ENCODE data around the gene ANO6. TPM values are rescaled to one million over a fixed set of nuclear protein-coding genes. Genes with fewer than 3 reads are reported as not detected.

Gene ANO6
- total and polyA plus RNA-seq, 2 of the 4 experiments (the other 2 are of a cell fraction): 21.6 to 41.0 TPM

DNA sequence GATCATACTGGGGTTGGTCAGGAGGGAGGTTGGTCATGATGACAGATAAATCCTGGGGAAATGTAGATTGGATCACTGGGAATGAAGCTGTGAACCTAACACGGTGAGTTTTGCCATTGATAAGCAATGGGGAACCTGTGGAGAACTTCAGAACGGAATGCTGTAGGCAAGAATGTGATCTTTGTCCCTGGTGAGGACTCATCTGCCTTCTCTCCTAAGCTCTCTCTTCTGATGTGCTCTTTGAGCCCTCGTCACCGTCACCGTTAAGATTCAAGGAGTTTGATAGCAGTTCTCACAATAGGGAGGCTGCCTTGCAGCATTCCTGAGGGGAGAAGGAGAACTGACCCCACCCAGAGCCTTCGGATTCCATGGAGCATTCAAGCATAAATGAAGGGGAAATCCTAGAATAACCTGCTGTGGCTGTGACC, 217.6 kb downstream of the ANO6 start:
- dilution Hi-C loops (cut with HindIII; ENCODE audit: low sequenced_read_pairs, unreplicated experiment) (no loop called here), intact Hi-C loops (cut with micrococcal nuclease) (no loop called here), in situ Hi-C loops (cut with MboI; ENCODE audit: low sequenced_read_pairs) (no loop called here)
- H3K9ac ChIP-seq (ENCODE audit: low read depth, low read length): no peak overlapping the region
- H3K14ac ChIP-seq (replicated peaks; ENCODE audit: low read depth, low read length): no peak overlapping the region
- H3K36me3 ChIP-seq (ENCODE audit: control insufficient read depth, insufficient read depth, low read length): peaks cover 12% of the 10 kb centered on the region
- POLR2A ChIA-PET (ENCODE audit: unreplicated experiment): no interaction called here
- H3K56ac ChIP-seq (ENCODE audit: extremely low read depth, insufficient read depth, low read length): no peak overlapping the region
- no peak overlapping the region for H2BK20ac ChIP-seq (ENCODE audit: low read depth, low read length)
- no peak overlapping the region for H4K5ac ChIP-seq (ENCODE audit: low read depth, low read length)
- H3K9me1 ChIP-seq (ENCODE audit: insufficient read depth, low read length): peaks cover 3% of the 10 kb centered on the region; the same call in 1 of the 2 replicates
- H2BK120ac ChIP-seq (ENCODE audit: low read depth, low read length): no peak overlapping the region
- H3K27me3 ChIP-seq (ENCODE audit: control insufficient read depth, insufficient read depth, low read length): no peaks in the 10 kb centered on the region
- no peak overlapping the region for H2BK15ac ChIP-seq (ENCODE audit: low read depth, low read length)
- H3K79me1 ChIP-seq (ENCODE audit: low read depth in 1 of 2, low read length in 2 of 2): no peaks in the 10 kb centered on the region
- no peak for ATAC-seq (ENCODE audit: low read depth)
- no peak overlapping the region for H2AK5ac ChIP-seq (ENCODE audit: low read depth, low read length)
- no peak for DNase-seq
- H3K23ac ChIP-seq (ENCODE audit: low read depth, low read length): no peak overlapping the region
- no peak overlapping the region for H3K27ac ChIP-seq (ENCODE audit: insufficient read depth, low read length)
- no peak overlapping the region for H3K18ac ChIP-seq (ENCODE audit: low read depth, low read length)
- TF ChIP-seq CEBPB (IDR thresholded peaks at IDR 0.05; ENCODE audit: low read depth, low read length) (no peak), SMC3 (IDR thresholded peaks at IDR 0.05; ENCODE audit: low read depth, low read length) (no peak), ELK1 (IDR thresholded peaks at IDR 0.05; ENCODE audit: borderline replicate concordance, low read depth, low read length) (no peak), RFX5 (IDR thresholded peaks at IDR 0.05; ENCODE audit: low read depth, low read length) (no peak), MAZ (IDR thresholded peaks at IDR 0.05; ENCODE audit: borderline replicate concordance, low read depth, low read length) (no peak), CHD1 (IDR thresholded peaks at IDR 0.05; ENCODE audit: low read depth, low read length) (no peak)
- TF ChIP-seq, protein P1, sequence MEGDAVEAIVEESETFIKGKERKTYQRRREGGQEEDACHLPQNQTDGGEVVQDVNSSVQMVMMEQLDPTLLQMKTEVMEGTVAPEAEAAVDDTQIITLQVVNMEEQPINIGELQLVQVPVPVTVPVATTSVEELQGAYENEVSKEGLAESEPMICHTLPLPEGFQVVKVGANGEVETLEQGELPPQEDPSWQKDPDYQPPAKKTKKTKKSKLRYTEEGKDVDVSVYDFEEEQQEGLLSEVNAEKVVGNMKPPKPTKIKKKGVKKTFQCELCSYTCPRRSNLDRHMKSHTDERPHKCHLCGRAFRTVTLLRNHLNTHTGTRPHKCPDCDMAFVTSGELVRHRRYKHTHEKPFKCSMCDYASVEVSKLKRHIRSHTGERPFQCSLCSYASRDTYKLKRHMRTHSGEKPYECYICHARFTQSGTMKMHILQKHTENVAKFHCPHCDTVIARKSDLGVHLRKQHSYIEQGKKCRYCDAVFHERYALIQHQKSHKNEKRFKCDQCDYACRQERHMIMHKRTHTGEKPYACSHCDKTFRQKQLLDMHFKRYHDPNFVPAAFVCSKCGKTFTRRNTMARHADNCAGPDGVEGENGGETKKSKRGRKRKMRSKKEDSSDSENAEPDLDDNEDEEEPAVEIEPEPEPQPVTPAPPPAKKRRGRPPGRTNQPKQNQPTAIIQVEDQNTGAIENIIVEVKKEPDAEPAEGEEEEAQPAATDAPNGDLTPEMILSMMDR (conservative IDR thresholded peaks at IDR 0.05; ENCODE audit: low read depth, low read length): no peak
- H4K8ac ChIP-seq (ENCODE audit: low read depth in 2 of 2, low read length in 2 of 2): no peak overlapping the region
- H2AK9ac ChIP-seq (replicated peaks; ENCODE audit: low read depth, low read length, poor library complexity): no peak overlapping the region
- H4K91ac ChIP-seq (ENCODE audit: insufficient read depth, low read depth, low read length): no peak overlapping the region
- H2BK5ac ChIP-seq (ENCODE audit: low read depth, low read length, poor library complexity, severe bottlenecking): no peak overlapping the region
- H3K4ac ChIP-seq (ENCODE audit: low read depth, low read length): no peak overlapping the region
- H3K4me3 ChIP-seq (ENCODE audit: insufficient read depth, low read depth, low read length): no peak overlapping the region
- 60% methylated on average over 1 of the region's 6 CpGs; no CpG with 5 or more reads in 1 of the 2 experiments for WGBS, 2 experiments (ENCODE audit: extremely low coverage in 2 of 2, insufficient read length in 1 of 2)
- BruUV-seq (replicated peaks): no TSS peak
- H3K4me1 ChIP-seq (ENCODE audit: control insufficient read depth, insufficient read depth, low read length): no peaks in the 10 kb centered on the region
- H2AFZ ChIP-seq (replicated peaks; ENCODE audit: low read length, poor library complexity): no peak overlapping the region
- H4K20me1 ChIP-seq (ENCODE audit: insufficient read depth, low read length): no peaks in the 10 kb centered on the region
- no peak overlapping the region for H3K4me2 ChIP-seq (ENCODE audit: low read depth, low read length)
- CTCF ChIA-PET: no interaction called here
- no peaks in the 10 kb centered on the region for H3K9me3 ChIP-seq (ENCODE audit: control insufficient read depth, insufficient read depth, low read length)

Measured in IMR-90 (cell line).